Omental fat pad (tissue), 4 donors: ENCODE measurements around the gene UCN3. TPM values are rescaled to one million over a fixed set of nuclear protein-coding genes. Genes with fewer than 3 reads are reported as not detected.

Experiments used
- ATAC-seq: fragments of 150-250 bp; one replicate; pipeline ENCODE4 v1.9.1; 2016; ENCODE audit warnings: mild to moderate bottlenecking, moderate library complexity; ENCODE audit not compliant: low FRiP score
- DNase-seq: peaks from one replicate; pipeline ENCODE4 v3.0.0-alpha.2; 2019; ENCODE audit warnings: low spot score
- total RNA-seq, 4 donors: library from RNA; depleted of rRNA; stranded (reverse); fragments of >200 nt; gene quantifications; one replicate each; pipeline ENCODE4 v1.1.0, GENCODE V29; 2016
- TF ChIP-seq, protein P1 (sequence below), 3 donors: fragments of 450-650 bp; IDR thresholded peaks; one replicate each; pipeline ENCODE4 v1.5.1; 2016 to 2017; ENCODE audit warnings: antibody characterized with exemption in 3 of 3, mild to moderate bottlenecking in 3 of 3, moderate library complexity in 2 of 3

UCN3 gene
- total RNA-seq, 4 donors from 2014 or later, result not detected

DNA sequence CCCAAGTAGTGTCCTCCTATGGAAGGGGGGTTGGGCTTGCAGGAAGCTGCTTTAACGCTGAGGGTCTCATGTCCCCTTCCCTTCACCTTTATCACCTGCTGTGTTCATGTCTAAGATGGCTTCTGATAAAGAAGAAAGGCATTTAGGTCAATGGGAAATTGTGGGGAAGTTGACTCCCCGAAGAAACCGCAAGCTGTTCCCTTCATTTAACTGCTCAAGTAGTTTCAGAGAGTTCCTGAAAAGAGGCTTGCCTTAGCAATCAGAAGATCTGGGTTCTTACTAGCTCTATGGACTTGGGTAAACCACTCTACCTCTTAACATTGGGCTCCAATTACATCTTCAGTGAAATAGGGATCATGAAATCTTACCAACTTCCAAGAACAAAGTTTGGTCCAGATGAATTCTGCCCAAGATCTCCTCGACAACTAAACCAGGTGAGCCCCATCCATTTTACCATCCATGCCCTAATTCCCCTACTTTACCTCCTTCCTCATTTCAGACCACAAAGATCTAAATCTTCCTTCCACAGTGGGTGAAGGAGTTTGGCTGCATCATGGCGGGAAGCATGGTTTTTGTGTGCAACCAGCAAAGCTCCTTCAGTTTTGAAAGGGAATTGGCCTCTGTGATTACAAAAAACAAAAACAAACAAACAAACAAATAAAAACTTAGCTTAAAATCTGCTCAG, 30.4 kb upstream of the UCN3 start:
- DNase-seq (no peak), ATAC-seq (no peak)
- TF ChIP-seq, protein P1, sequence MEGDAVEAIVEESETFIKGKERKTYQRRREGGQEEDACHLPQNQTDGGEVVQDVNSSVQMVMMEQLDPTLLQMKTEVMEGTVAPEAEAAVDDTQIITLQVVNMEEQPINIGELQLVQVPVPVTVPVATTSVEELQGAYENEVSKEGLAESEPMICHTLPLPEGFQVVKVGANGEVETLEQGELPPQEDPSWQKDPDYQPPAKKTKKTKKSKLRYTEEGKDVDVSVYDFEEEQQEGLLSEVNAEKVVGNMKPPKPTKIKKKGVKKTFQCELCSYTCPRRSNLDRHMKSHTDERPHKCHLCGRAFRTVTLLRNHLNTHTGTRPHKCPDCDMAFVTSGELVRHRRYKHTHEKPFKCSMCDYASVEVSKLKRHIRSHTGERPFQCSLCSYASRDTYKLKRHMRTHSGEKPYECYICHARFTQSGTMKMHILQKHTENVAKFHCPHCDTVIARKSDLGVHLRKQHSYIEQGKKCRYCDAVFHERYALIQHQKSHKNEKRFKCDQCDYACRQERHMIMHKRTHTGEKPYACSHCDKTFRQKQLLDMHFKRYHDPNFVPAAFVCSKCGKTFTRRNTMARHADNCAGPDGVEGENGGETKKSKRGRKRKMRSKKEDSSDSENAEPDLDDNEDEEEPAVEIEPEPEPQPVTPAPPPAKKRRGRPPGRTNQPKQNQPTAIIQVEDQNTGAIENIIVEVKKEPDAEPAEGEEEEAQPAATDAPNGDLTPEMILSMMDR (IDR thresholded peaks at IDR 0.05), result no peak

DNA sequence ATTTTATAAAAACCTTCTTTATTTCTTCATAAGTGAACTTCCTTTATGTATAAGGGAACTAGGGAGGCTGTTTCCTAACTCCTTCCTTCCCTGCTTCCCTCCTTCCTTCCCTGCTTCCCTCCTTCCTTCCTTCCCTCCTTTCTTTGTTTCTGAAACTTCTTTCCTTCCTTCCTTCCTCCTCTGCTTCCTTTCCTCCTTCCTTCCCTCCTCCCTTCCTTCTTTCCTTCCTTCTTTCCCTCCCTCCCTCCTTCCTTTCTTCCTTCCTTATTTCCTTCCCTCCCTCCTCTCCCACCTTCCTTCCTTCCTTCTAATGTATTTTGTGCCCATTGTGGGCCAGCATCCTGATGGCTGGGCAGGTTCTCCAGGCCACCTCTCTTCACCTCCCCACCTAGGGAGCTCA, 26.8 kb upstream of the UCN3 start:
- DNase-seq, result no peak
- ATAC-seq, result no peak
- TF ChIP-seq, protein P1 (IDR thresholded peaks at IDR 0.05), result no peak

DNA sequence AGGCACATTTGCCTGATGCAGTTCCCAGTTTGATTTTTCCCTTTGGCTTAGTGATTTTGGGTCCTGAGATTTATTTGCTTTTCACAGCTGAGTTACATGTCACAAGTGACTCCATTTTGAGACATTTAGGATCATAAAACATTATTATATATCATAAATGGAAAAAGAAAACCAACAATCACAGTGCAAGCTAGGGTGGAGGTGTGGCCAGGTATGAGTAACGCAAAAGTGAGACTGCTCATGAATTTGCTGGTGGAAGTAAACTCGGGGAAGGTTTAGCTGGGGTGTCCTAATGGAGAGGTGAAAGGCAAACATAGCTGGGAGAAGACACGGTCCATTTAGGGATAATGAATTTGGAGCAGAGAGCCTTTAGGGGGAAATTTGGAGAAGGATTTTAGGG, 21.7 kb upstream of the UCN3 start:
- ATAC-seq, result no peak
- TF ChIP-seq, protein P1 (IDR thresholded peaks at IDR 0.05), result no peak

DNA sequence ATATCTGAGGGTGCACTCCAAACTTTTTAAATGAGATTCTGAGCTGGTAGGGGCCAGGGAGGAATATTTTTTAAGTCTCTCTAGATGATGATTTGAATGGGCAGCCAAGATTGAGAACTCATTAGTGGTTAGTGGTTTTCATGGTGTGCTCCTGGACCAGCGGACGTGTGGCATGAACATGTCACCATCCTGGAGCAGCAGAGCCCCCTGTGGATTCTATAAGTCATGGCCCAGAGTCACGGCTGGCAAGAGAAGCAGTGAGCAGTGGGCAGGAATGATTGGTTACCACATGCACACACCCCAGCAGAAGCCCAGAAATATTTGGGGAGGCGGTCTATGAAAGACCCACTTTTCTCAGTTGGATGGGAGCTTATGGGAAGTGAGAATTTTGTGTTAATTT, 21.2 kb upstream of the UCN3 start:
- DNase-seq (no peak), ATAC-seq (no peak)
- TF ChIP-seq, protein P1 (IDR thresholded peaks at IDR 0.05), result no peak

More for the DNA sequence above, 21.7 kb upstream of the UCN3 start:
- DNase-seq, result no peak

DNA sequence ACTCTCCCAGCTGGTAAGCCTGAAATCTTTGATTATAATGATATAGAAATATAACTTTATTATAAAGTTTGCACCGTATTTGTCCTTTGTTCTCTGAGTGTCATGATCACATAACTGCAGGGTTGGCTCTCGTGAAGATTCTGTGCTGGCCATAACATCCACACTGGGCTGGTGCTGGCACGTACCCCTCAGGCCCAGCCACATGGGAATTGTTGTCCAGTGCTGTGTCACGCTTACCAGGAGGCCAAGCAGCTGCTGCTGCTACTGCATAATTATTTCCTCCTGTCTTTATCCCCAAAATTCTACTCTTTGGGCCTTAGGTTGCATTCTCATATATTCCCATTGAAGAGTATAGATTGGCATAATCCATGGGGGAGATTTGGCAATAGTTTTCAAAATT, 20.8 kb upstream of the UCN3 start:
- no peak for ATAC-seq
- TF ChIP-seq, protein P1 (IDR thresholded peaks at IDR 0.05), result no peak
- no peak for DNase-seq

DNA sequence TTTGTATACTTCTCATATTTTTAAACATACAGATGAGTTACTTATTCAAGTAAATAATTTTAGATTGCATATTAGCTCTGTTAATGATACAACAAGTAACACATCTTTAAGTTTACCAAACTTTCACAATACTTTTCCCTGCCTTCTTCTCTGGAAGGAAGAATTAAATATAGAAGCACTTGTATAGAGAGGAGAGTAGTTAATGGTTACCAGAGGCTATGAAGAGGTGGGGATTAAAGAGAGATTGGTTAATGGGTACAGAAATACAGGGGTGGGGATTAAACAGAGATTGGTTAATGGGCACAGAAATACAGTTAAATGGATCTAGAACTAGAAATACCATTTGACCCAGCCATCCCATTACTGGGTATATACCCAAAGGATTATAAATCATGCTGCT, 20.0 kb upstream of the UCN3 start:
- ATAC-seq (no peak), DNase-seq (no peak)
- TF ChIP-seq, protein P1 (IDR thresholded peaks at IDR 0.05), result no peak

DNA sequence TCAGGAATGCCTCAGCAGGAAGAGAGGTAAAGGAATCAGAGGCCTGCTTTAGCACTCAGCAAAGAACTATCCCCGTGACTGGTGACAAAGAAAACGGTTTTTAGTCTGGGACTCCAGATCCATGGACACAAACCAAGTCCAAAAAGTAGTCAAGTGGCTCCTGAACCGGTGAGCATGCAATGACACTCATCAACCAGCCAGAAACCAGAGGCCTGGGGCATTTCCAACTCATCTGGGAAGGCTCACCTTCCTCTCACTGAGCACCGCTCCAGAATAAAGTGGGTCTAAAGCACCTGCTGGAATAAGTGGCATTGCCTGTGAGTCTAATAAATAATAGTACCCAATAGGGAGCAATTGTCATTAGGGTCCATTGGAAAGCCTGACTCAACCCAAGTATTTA, 17.9 kb upstream of the UCN3 start:
- DNase-seq, result no peak
- TF ChIP-seq, protein P1 (IDR thresholded peaks at IDR 0.05), result no peak
- no peak for ATAC-seq
